GM12873 (cell line): ENCODE results near the gene HTR3E.

Experiments used
- CTCF ChIP-seq: IDR thresholded peaks from 2 replicates; pipeline ENCODE4 v1.5.1; 2012; ENCODE audit warnings: low read depth, mild to moderate bottlenecking, moderate library complexity, low read length, control low read depth; ENCODE audit not compliant: insufficient read depth; ENCODE audit errors: missing control alignments

HTR3E gene

GRCh38 chr3:184145751-184146270, 48.9 kb downstream of the HTR3E start:
- TF ChIP-seq CTCF: no peak

- TF ChIP-seq CTCF: no peak
These were observed 51.2 kb downstream of the HTR3E start for GRCh38 chr3:184148076-184148475.

GRCh38 chr3:184149123-184149522, 52.3 kb downstream of the HTR3E start:
- no peak for TF ChIP-seq CTCF

- TF ChIP-seq CTCF: no peak
These were observed 58.2 kb downstream of the HTR3E start, which contains the start of gene DVL3 for GRCh38 chr3:184154885-184155643. Gene DVL3, plus strand, starts transcription at chr3:184155377. Its CDS starts 259 bp downstream, at chr3:184155636.

- TF ChIP-seq CTCF: no peak
These were observed 59.0 kb downstream of the HTR3E start for GRCh38 chr3:184155644-184156521.

- TF ChIP-seq CTCF: no peak
These were observed 59.7 kb downstream of the HTR3E start for GRCh38 chr3:184156522-184156955.
